HepG2 (cell line): Measurements from ENCODE around the gene EMC1.

Experiments
- FOXA3 ChIP-seq: IDR thresholded peaks from 2 replicates; pipeline ENCODE4 v1.6.1; 2016; ENCODE audit warnings: missing genetic modification reagents, missing compliant biosample characterization
- HMGA1 ChIP-seq: sonication (generic); formaldehyde crosslinking; conservative IDR thresholded peaks from 2 replicates; pipeline ENCODE4 v1.4.0; 2020; ENCODE audit warnings: missing genetic modification reagents
- SIN3A ChIP-seq: IDR thresholded peaks from 2 replicates; pipeline ENCODE4 v1.6.1; 2011; ENCODE audit warnings: low read depth, mild to moderate bottlenecking, control low read depth, low read length, borderline replicate concordance
- ZC3H4 ChIP-seq: sonication (generic); formaldehyde crosslinking; IDR thresholded peaks from 2 replicates; pipeline ENCODE4 v1.4.0; 2020; ENCODE audit warnings: missing genetic modification reagents, borderline replicate concordance
- ZFX ChIP-seq: sonication (generic); formaldehyde crosslinking; IDR thresholded peaks from 2 replicates; pipeline ENCODE4 v1.4.0; 2020; ENCODE audit warnings: mild to moderate bottlenecking, low read depth, missing genetic modification reagents, moderate library complexity
- TF ChIP-seq, protein P1 (sequence below): sonication (generic); formaldehyde crosslinking; IDR thresholded peaks from 2 replicates; pipeline ENCODE4 v1.5.0; 2020; ENCODE audit warnings: mild to moderate bottlenecking, missing genetic modification reagents, moderate library complexity

- TF ChIP-seq, protein P1, sequence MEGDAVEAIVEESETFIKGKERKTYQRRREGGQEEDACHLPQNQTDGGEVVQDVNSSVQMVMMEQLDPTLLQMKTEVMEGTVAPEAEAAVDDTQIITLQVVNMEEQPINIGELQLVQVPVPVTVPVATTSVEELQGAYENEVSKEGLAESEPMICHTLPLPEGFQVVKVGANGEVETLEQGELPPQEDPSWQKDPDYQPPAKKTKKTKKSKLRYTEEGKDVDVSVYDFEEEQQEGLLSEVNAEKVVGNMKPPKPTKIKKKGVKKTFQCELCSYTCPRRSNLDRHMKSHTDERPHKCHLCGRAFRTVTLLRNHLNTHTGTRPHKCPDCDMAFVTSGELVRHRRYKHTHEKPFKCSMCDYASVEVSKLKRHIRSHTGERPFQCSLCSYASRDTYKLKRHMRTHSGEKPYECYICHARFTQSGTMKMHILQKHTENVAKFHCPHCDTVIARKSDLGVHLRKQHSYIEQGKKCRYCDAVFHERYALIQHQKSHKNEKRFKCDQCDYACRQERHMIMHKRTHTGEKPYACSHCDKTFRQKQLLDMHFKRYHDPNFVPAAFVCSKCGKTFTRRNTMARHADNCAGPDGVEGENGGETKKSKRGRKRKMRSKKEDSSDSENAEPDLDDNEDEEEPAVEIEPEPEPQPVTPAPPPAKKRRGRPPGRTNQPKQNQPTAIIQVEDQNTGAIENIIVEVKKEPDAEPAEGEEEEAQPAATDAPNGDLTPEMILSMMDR, result no peak
- TF ChIP-seq FOXA3 (CRISPR knock-in tag) (no peak), HMGA1 (CRISPR knock-in tag) (no peak), ZFX (CRISPR knock-in tag) (no peak), SIN3A (no peak), ZC3H4 (CRISPR knock-in tag) (no peak)
These were observed 11.4 kb downstream of the EMC1 start for GRCh38 chr1:19239876-19240275.
